ENCODE measurements around the gene OSBP2. TPM values are rescaled to one million over a fixed set of nuclear protein-coding genes. Genes with fewer than 3 reads are reported as not detected.

OSBP2 gene
- total and polyA plus RNA-seq, 2 of the 13 experiments (the other 11 are each of a cell fraction or from before 2014, with no cell fraction given), result 5.0 to 7.7 TPM

DNA sequence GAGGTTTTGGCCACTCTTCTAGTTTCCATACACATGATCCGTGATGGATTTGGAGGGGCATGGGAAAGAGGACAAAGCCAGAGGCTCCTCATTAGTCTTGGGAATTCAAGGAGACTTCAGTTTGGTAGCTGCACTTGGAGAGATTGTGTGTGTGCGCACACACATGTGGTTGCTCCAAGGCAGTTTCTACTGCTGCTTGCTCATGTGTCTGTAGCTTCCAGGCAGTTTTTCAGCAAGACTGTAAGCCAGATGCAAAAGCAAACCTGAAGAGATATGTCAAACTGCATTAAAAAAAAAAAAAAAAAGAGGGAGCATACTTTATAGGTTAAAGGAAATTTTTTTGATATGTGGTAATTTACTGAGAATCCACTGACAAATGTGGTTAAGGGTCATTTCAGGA lies 95.7 kb downstream of the OSBP2 start (continued):
- TF ChIP-seq CAMTA2 (CRISPR knock-in tag; IDR thresholded peaks at IDR 0.05; ENCODE audit: borderline replicate concordance) (no peak), ZFY (CRISPR knock-in tag; IDR thresholded peaks at IDR 0.05) (no peak), ZNF777 (CRISPR knock-in tag; IDR thresholded peaks at IDR 0.05) (no peak), ZNF317 (CRISPR knock-in tag; IDR thresholded peaks at IDR 0.05) (no peak), ETV5 (CRISPR knock-in tag; IDR thresholded peaks at IDR 0.05; ENCODE audit: borderline replicate concordance) (no peak), SP5 (CRISPR knock-in tag; IDR thresholded peaks at IDR 0.05; ENCODE audit: borderline replicate concordance, low read depth) (no peak)

DNA sequence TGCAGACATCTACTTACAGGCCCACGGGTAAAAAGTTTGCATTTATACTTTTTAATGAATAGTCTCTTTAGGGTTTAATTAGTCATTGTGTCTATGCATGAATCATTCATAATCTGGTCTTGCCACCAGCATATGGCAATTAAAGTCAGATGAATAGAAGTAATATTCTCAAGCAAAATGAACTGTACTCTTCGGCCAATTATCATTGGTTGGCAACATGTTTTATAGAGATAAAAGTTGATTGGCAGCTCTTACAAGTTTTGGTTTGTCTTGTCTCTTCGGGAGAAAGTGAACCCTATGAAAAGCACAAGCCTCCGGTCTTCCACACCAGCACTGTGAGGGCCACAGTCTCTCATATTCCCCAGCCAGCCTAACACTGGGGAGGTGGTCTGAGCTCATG lies 97.8 kb downstream of the OSBP2 start:
- H4K20me1 ChIP-seq (ENCODE audit: insufficient read depth, low read length), result no peaks in the 10 kb centered on the region
- H3K4me1 ChIP-seq (ENCODE audit: insufficient read depth, low read length), result no peaks in the 10 kb centered on the region
- no peak overlapping the region for H2AFZ ChIP-seq (ENCODE audit: low read length)
- WGBS (ENCODE audit: low lambda C conversion rate), result 27% methylated on average over 4 of the region's 4 CpGs
- in situ Hi-C loops (cut with HindIII; ENCODE audit: extremely low pct_ligation_motif_present, low pct_unique_long_range_greater_than_20kb), result no loop called here
- no peak for ATAC-seq
- no peak for DNase-seq (ENCODE audit: low spot score)
- no peaks in the 10 kb centered on the region for H3K9me3 ChIP-seq (ENCODE audit: low read length)
- CTCF ChIA-PET (ENCODE audit: low intra/inter-chr PET ratio, low total read pairs), result no interaction called here
- intact Hi-C loops (cut with micrococcal nuclease; ENCODE audit: unreplicated experiment), result no loop called here
- H3K4me3 ChIP-seq (replicated peaks in 1 of 3; ENCODE audit: insufficient read depth in 1 of 3, low read depth in 2 of 3, low read length in 3 of 3), result no peak overlapping the region
- H3K9ac ChIP-seq (ENCODE audit: insufficient read depth, low read depth, low read length), result no peak overlapping the region
- BruUV-seq (replicated peaks), result no TSS peak
- H3K79me2 ChIP-seq (ENCODE audit: insufficient read depth, low read length), result no peaks in the 10 kb centered on the region
- no peaks in the 10 kb centered on the region; a peak in 1 of 5 replicates for H3K27me3 ChIP-seq (ENCODE audit: control insufficient read depth in 1 of 2, insufficient read depth in 2 of 2, low read length in 2 of 2)
- no peaks in the 10 kb centered on the region for H3K36me3 ChIP-seq (replicated peaks in 1 of 2; ENCODE audit: control insufficient read depth in 1 of 2, insufficient read depth in 2 of 2, low read length in 2 of 2)
- no peak overlapping the region for H3K4me2 ChIP-seq (ENCODE audit: low read depth, low read length)
- no peak overlapping the region for H3K27ac ChIP-seq (ENCODE audit: extremely low read length, insufficient read depth, low read length)
- FAIRE-seq, result no peak
- TF ChIP-seq TEAD3 (CRISPR knock-in tag; optimal IDR thresholded peaks at IDR 0.05; ENCODE audit: borderline replicate concordance) (no peak), ZNF724P (CRISPR knock-in tag; IDR thresholded peaks at IDR 0.05; ENCODE audit: borderline replicate concordance) (no peak), ZNF383 (CRISPR knock-in tag; IDR thresholded peaks at IDR 0.05; ENCODE audit: borderline replicate concordance) (no peak), FOXK1 (CRISPR knock-in tag; IDR thresholded peaks at IDR 0.05; ENCODE audit: borderline replicate concordance, low read depth) (no peak)
- TF ChIP-seq, protein P1, sequence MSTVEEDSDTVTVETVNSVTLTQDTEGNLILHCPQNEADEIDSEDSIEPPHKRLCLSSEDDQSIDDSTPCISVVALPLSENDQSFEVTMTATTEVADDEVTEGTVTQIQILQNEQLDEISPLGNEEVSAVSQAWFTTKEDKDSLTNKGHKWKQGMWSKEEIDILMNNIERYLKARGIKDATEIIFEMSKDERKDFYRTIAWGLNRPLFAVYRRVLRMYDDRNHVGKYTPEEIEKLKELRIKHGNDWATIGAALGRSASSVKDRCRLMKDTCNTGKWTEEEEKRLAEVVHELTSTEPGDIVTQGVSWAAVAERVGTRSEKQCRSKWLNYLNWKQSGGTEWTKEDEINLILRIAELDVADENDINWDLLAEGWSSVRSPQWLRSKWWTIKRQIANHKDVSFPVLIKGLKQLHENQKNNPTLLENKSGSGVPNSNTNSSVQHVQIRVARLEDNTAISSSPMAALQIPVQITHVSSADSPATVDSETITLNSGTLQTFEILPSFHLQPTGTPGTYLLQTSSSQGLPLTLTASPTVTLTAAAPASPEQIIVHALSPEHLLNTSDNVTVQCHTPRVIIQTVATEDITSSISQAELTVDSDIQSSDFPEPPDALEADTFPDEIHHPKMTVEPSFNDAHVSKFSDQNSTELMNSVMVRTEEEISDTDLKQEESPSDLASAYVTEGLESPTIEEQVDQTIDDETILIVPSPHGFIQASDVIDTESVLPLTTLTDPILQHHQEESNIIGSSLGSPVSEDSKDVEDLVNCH (CRISPR knock-in tag; IDR thresholded peaks at IDR 0.05), result no peak
- POLR2A ChIA-PET, result no interaction called here
